GM18873 (cell line): ENCODE measurements around the gene MACROD2.

Experiments used
- ATAC-seq: cut with Tn5 transposase; IDR thresholded peaks from one replicate; pipeline ENCODE4 v1.9.1; 2021; ENCODE audit warnings: mild to moderate bottlenecking, moderate library complexity, moderate number of reproducible peaks; ENCODE audit not compliant: unreplicated experiment, low FRiP score

The MACROD2 gene

GRCh38 chr20:15555913-15556312 lies 1560.6 kb downstream of the MACROD2 start:
- ATAC-seq = no peak

GRCh38 chr20:15556869-15557268 lies 1561.6 kb downstream of the MACROD2 start:
- ATAC-seq = no peak

GRCh38 chr20:15561070-15561569 lies 1565.8 kb downstream of the MACROD2 start:
- ATAC-seq = no peak

- no peak for ATAC-seq
Measured at GRCh38 chr20:15561707-15562404, 1566.5 kb downstream of the MACROD2 start.

- no peak for ATAC-seq
Measured at GRCh38 chr20:15563836-15564235, 1568.5 kb downstream of the MACROD2 start.

- ATAC-seq = peak; percentile 67
Measured at GRCh38 chr20:15564981-15565380, 1569.7 kb downstream of the MACROD2 start.

- ATAC-seq = no peak
Measured at GRCh38 chr20:15565786-15566185, 1570.5 kb downstream of the MACROD2 start.

- ATAC-seq = no peak
Measured at GRCh38 chr20:15567219-15567618, 1571.9 kb downstream of the MACROD2 start.

- ATAC-seq = no peak
Measured at GRCh38 chr20:15570156-15570555, 1574.8 kb downstream of the MACROD2 start.

- ATAC-seq = no peak
Measured at GRCh38 chr20:15571056-15571455, 1575.7 kb downstream of the MACROD2 start.

- ATAC-seq = no peak
Measured at GRCh38 chr20:15575255-15575654, 1579.9 kb downstream of the MACROD2 start.

GRCh38 chr20:15576411-15576810 lies 1581.1 kb downstream of the MACROD2 start:
- ATAC-seq = no peak

- no peak for ATAC-seq
Measured at GRCh38 chr20:15578113-15578512, 1582.8 kb downstream of the MACROD2 start.

GRCh38 chr20:15579688-15580087 lies 1584.4 kb downstream of the MACROD2 start:
- no peak for ATAC-seq

- ATAC-seq = no peak
Measured at GRCh38 chr20:15582146-15582760, 1586.9 kb downstream of the MACROD2 start.

GRCh38 chr20:15584507-15584906 lies 1589.2 kb downstream of the MACROD2 start:
- ATAC-seq = no peak

GRCh38 chr20:15593081-15593480 lies 1597.8 kb downstream of the MACROD2 start:
- no peak for ATAC-seq

GRCh38 chr20:15594158-15594695 lies 1598.9 kb downstream of the MACROD2 start:
- no peak for ATAC-seq

- ATAC-seq = no peak
Measured at GRCh38 chr20:15596220-15596890, 1601.0 kb downstream of the MACROD2 start.

GRCh38 chr20:15597306-15597705 lies 1602.0 kb downstream of the MACROD2 start:
- ATAC-seq = no peak

GRCh38 chr20:15599961-15600360 lies 1604.6 kb downstream of the MACROD2 start:
- ATAC-seq = no peak
